GM12891 (cell line): Measurements from ENCODE around the gene PERM1.

Source experiments
- PAX5 ChIP-seq: IDR thresholded peaks from 2 replicates; pipeline ENCODE4 v1.6.1; 2011; ENCODE audit warnings: low read length, moderate library complexity, mild to moderate bottlenecking; ENCODE audit not compliant: insufficient read depth, severe bottlenecking
- POLR2A ChIP-seq: IDR thresholded peaks from 2 replicates; pipeline ENCODE4 v1.6.1; 2011; ENCODE audit warnings: low read depth, low read length, control low read depth
- POLR2AphosphoS5 ChIP-seq: IDR thresholded peaks from 2 replicates; pipeline ENCODE4 v1.6.1; 2011; ENCODE audit warnings: low read depth, low read length, control low read depth
- SPI1 ChIP-seq: IDR thresholded peaks from 2 replicates; pipeline ENCODE4 v1.6.1; 2011; ENCODE audit warnings: low read depth, low read length, control low read depth

DNA sequence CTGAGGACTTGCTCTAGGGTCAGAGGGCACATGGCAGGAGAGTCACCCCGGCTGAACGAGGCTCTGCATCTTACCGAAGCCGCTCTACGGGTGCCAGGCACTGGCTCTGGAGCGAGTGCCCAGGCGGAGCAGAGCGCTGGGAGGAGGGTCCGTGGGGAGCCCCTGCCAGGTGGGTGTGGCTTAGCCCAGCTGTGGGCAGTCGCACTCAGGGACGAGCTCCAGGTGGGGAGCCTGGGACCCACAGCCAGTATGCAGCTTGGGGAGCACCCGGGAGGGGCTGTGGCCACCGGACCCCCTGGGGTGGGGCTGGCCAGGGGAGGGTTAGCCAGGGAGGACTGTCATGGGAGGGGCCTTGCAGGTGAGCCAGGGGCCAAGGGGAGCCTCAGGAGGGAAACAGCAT lies 41.8 kb upstream of the PERM1 start:
- TF ChIP-seq PAX5 (no peak), POLR2A (no peak), POLR2AphosphoS5 (no peak), SPI1 (no peak)
